Testis (tissue), 3 donors: ENCODE measurements around the gene TMEM255B. TPM values are rescaled to one million over a fixed set of nuclear protein-coding genes. Genes with fewer than 3 reads are reported as not detected.

Experiments used
- DNase-seq: peaks from one replicate; pipeline ENCODE4 v3.0.0-alpha.2; 2019
- H3K27ac ChIP-seq, 2 donors: fragments of 200-600 bp; sonication (generic); one replicate each; pipeline ENCODE4 v1.5.1; 2019
- H3K27me3 ChIP-seq: fragments of 200-600 bp; sonication (generic); one replicate; pipeline ENCODE4 v1.5.1; 2019
- H3K36me3 ChIP-seq: fragments of 200-600 bp; sonication (generic); one replicate; pipeline ENCODE4 v1.5.1; 2017; ENCODE audit warnings: low read depth; ENCODE audit errors: missing control alignments
- H3K4me1 ChIP-seq: fragments of 200-600 bp; sonication (generic); one replicate; pipeline ENCODE4 v1.5.1; 2019
- H3K4me3 ChIP-seq, 2 donors: fragments of 200-600 bp; sonication (generic); one replicate each; pipeline ENCODE4 v1.5.1; 2017 to 2019
- H3K9me3 ChIP-seq: fragments of 200-600 bp; sonication (generic); one replicate; pipeline ENCODE4 v1.5.1; 2017
- CTCF ChIP-seq, 3 experiments: fragments of 450-650 bp in 2 of 3; fragments of 200-600 bp in 1 of 3; sonication (generic) in 1 of 3; IDR thresholded peaks; one replicate each; pipeline ENCODE4 v1.5.1; 2016 to 2019; ENCODE audit warnings: antibody characterized with exemption in 3 of 3, mild to moderate bottlenecking in 2 of 3, moderate library complexity in 1 of 3
- POLR2A ChIP-seq: fragments of 450-650 bp; IDR thresholded peaks from one replicate; pipeline ENCODE4 v1.6.1; 2017; ENCODE audit warnings: antibody characterized with exemption, mild to moderate bottlenecking, moderate library complexity
- WGBS, 2 donors: methylation state at CpG; one replicate each; pipeline ENCODE4 v1.1.5; 2018; 5-methylcytosine and 5-hydroxymethylcytosine counted together
- intact Hi-C: fragments of 100-400 bp; cut with DNase I; formaldehyde crosslinking; loops from one replicate; pipeline ENCODE4 v1.15.1; 2023; ENCODE audit warnings: low total_unique reads
- polyA plus RNA-seq: library from polyadenylated mRNA; stranded (reverse); fragments of 350-450 nt; fragmentation: Illumina TruSeq; extraction: RNeasy Lipid Tissue Mini Kit (QIAGEN cat#74804); gene quantifications from one replicate; pipeline ENCODE4 v1.2.3, GENCODE V29; 2014; ENCODE audit warnings: low read depth, low replicate concordance; ENCODE audit not compliant: insufficient read depth
- total RNA-seq, 2 donors: library from RNA; depleted of rRNA; stranded (reverse); fragments of >200 nt; gene quantifications; one replicate each; pipeline ENCODE4 v1.2.3, GENCODE V29; 2016

Gene TMEM255B
- total and polyA plus RNA-seq, 3 donors from 2014 or later, result 6.9 to 10.9 (median 7.5) TPM

- TF ChIP-seq CTCF (IDR thresholded peaks at IDR 0.05) (no peak), POLR2A (no peak)
- Histone ChIP-seq H3K4me1 (no peaks in the 10 kb centered on the region), H3K27ac (no peak overlapping the region), H3K4me3 (no peak overlapping the region), H3K9me3 (no peaks in the 10 kb centered on the region), H3K27me3 (no peaks in the 10 kb centered on the region), H3K36me3 (no peaks in the 10 kb centered on the region)
- WGBS, 2 donors, result 84 to 85% methylated on average over 16 to 17 of the region's 17 CpGs
- intact Hi-C loops, result no loop called here
- no peak for DNase-seq
These were observed 32.2 kb downstream of the TMEM255B start for GRCh38 chr13:113791226-113791625.

- intact Hi-C loops, result no loop called here
- H3K9me3 ChIP-seq, result no peaks in the 10 kb centered on the region
- no peaks in the 10 kb centered on the region for H3K36me3 ChIP-seq
- DNase-seq, result no peak
- no peak overlapping the region for H3K4me3 ChIP-seq
- WGBS, 2 donors, result 63 to 80% methylated on average over 14 to 19 of the region's 19 CpGs
- no peaks in the 10 kb centered on the region for H3K4me1 ChIP-seq
- no peaks in the 10 kb centered on the region for H3K27me3 ChIP-seq
- H3K27ac ChIP-seq, result no peak overlapping the region
- TF ChIP-seq POLR2A, result no peak
- TF ChIP-seq CTCF (IDR thresholded peaks at IDR 0.05), result no peak
These were observed 32.7 kb downstream of the TMEM255B start for GRCh38 chr13:113791761-113792160.

- H3K4me1 ChIP-seq, result no peaks in the 10 kb centered on the region
- no peaks in the 10 kb centered on the region for H3K36me3 ChIP-seq
- H3K27me3 ChIP-seq, result no peaks in the 10 kb centered on the region
- WGBS, 2 donors, result 73 to 86% methylated on average over 12 of the region's 12 CpGs
- no peak overlapping the region for H3K4me3 ChIP-seq
- no peak for TF ChIP-seq CTCF (IDR thresholded peaks at IDR 0.05)
- no peak for TF ChIP-seq POLR2A
- intact Hi-C loops, result no loop called here
- no peak for DNase-seq
- H3K9me3 ChIP-seq, result no peaks in the 10 kb centered on the region
- H3K27ac ChIP-seq, result no peak overlapping the region
These were observed 33.3 kb downstream of the TMEM255B start for GRCh38 chr13:113792236-113792770.

GRCh38 chr13:113792886-113793717 is 34.1 kb downstream of the TMEM255B start:
- no peaks in the 10 kb centered on the region for H3K27me3 ChIP-seq
- intact Hi-C loops, result no loop called here
- no peak overlapping the region for H3K27ac ChIP-seq
- no peaks in the 10 kb centered on the region for H3K36me3 ChIP-seq
- no peaks in the 10 kb centered on the region for H3K4me1 ChIP-seq
- WGBS, 2 donors, result 88 to 89% methylated on average over 26 to 33 of the region's 33 CpGs
- DNase-seq, result no peak
- TF ChIP-seq POLR2A, result no peak
- no peak for TF ChIP-seq CTCF (IDR thresholded peaks at IDR 0.05)
- no peaks in the 10 kb centered on the region for H3K9me3 ChIP-seq
- no peak overlapping the region for H3K4me3 ChIP-seq

GRCh38 chr13:113793718-113794085 is 34.7 kb downstream of the TMEM255B start:
- intact Hi-C loops, result no loop called here

More at GRCh38 chr13:113793718-113794085, 34.7 kb downstream of the TMEM255B start:
- Histone ChIP-seq H3K4me3 (no peak overlapping the region), H3K27ac (no peak overlapping the region), H3K27me3 (no peaks in the 10 kb centered on the region), H3K9me3 (no peaks in the 10 kb centered on the region), H3K36me3 (no peaks in the 10 kb centered on the region), H3K4me1 (no peaks in the 10 kb centered on the region)
- DNase-seq, result no peak
- WGBS, 2 donors, result 96 to 97% methylated on average over 13 to 15 of the region's 15 CpGs
- TF ChIP-seq CTCF (IDR thresholded peaks at IDR 0.05) (no peak), POLR2A (no peak)
